ENCODE measurements around the gene CTBS.

GRCh38 chr1:84621553-84621952 lies 47.3 kb upstream of the CTBS start:
- no peak for TF ChIP-seq EZH2 (IDR thresholded peaks at IDR 0.05)
- TF ChIP-seq CTCF (IDR thresholded peaks at IDR 0.05): no peak
- TF ChIP-seq EZH2phosphoT487 (IDR thresholded peaks at IDR 0.05): no peak
